Lung (tissue), 12 donors: Measurements from ENCODE around the gene VWA5B1. TPM values are rescaled to one million over a fixed set of nuclear protein-coding genes. Genes with fewer than 3 reads are reported as not detected.

Experiments
- ATAC-seq: fragments of 200-7000 bp; cut with Tn5 transposase; one replicate; pipeline ENCODE4 v1.9.1; 2020; ENCODE audit warnings: moderate number of reproducible peaks; ENCODE audit not compliant: insufficient read depth, low FRiP score
- DNase-seq, 3 donors: peaks; one replicate each; pipeline ENCODE4 v3.0.0-alpha.2; 2013 to 2017
- H3K27ac ChIP-seq, 2 donors: one replicate each; pipeline ENCODE4 v1.5.1; 2013; ENCODE audit warnings: mild to moderate bottlenecking in 2 of 2, moderate library complexity in 2 of 2, control low read depth in 1 of 2, inconsistent platforms in 1 of 2, low read depth in 1 of 2, low read length in 1 of 2
- H3K27me3 ChIP-seq, 3 donors: one replicate each; pipeline ENCODE4 v1.5.1; 2013; ENCODE audit warnings: low read length in 2 of 3; ENCODE audit not compliant: control insufficient read depth in 3 of 3, insufficient read depth in 3 of 3
- H3K36me3 ChIP-seq, 4 donors: one replicate each; pipeline ENCODE4 v1.5.1; 2013; ENCODE audit warnings: low read length in 4 of 4, mild to moderate bottlenecking in 1 of 4, moderate library complexity in 1 of 4; ENCODE audit not compliant: control insufficient read depth in 4 of 4, insufficient read depth in 4 of 4
- H3K4me1 ChIP-seq, 5 donors: one replicate each; pipeline ENCODE4 v1.5.1; 2013; ENCODE audit warnings: low read length in 5 of 5, mild to moderate bottlenecking in 2 of 5, moderate library complexity in 1 of 5; ENCODE audit not compliant: control insufficient read depth in 5 of 5, insufficient read depth in 5 of 5
- H3K4me3 ChIP-seq: one replicate; pipeline ENCODE4 v1.5.1; 2013; ENCODE audit warnings: mild to moderate bottlenecking, control low read depth, moderate library complexity
- H3K9ac ChIP-seq, 2 donors: one replicate each; pipeline ENCODE4 v1.5.1; 2013; ENCODE audit warnings: low read length in 2 of 2, control low read depth in 1 of 2; ENCODE audit not compliant: insufficient read depth in 1 of 2
- H3K9me3 ChIP-seq, 4 donors: one replicate each; pipeline ENCODE4 v1.5.1; 2013; ENCODE audit warnings: low read length in 3 of 4, mild to moderate bottlenecking in 1 of 4, moderate library complexity in 1 of 4; ENCODE audit not compliant: control insufficient read depth in 4 of 4, insufficient read depth in 3 of 4
- CTCF ChIP-seq: IDR thresholded peaks from 2 replicates; pipeline ENCODE4 v1.5.1; 2012; ENCODE audit warnings: mild to moderate bottlenecking; ENCODE audit errors: control extremely low read depth, extremely low read depth
- WGBS, 2 donors: extraction: QIAGEN DNeasy Blood & Tissue Kit; methylation state at CpG; one replicate each; pipeline ENCODE4 v1.1.7; 2013; 5-methylcytosine and 5-hydroxymethylcytosine counted together
- polyA plus RNA-seq, 2 donors: library from polyadenylated mRNA; stranded (reverse); fragments of 200-250 nt; gene quantifications; one replicate each; pipeline ENCODE4 v1.2.1, GENCODE V29; 2013
- total RNA-seq, 2 donors: library from RNA; depleted of rRNA in 1 of 2; stranded (reverse); fragments of >200 nt in 1 of 2; gene quantifications; one replicate each; pipeline ENCODE4 v1.2.1, GENCODE V29; 2014 to 2021
- donor health status: control.
- donor health status: control.
- donor health status: Bipolar disorder and iron deficiency.
- donor health status: healthy.
- donor health status: DM: yes; HTN: yes; CAD: no.

Gene VWA5B1
- total and polyA plus RNA-seq, 4 donors: 0.02 to 0.40 (median 0.26) TPM

GRCh38 chr1:20355828-20356735 is 65.4 kb downstream of the VWA5B1 start:
- no peaks in the 10 kb centered on the region for H3K36me3 ChIP-seq
- no peaks in the 10 kb centered on the region for H3K9me3 ChIP-seq
- no peak for DNase-seq
- H3K4me3 ChIP-seq: no peak overlapping the region
- H3K27me3 ChIP-seq: peaks cover 0 to 7% (median 3%) of the 10 kb centered on the region in 3 donors
- 76 to 77% methylated on average over 9 of the region's 9 CpGs for WGBS, 2 donors
- TF ChIP-seq CTCF: no peak
- ATAC-seq: no peak
- H3K4me1 ChIP-seq: peaks cover 0 to 49% (median 18%) of the 10 kb centered on the region in 5 donors
- H3K27ac ChIP-seq: no peak overlapping the region
- H3K9ac ChIP-seq: no peak overlapping the region

GRCh38 chr1:20356850-20357459 is 66.3 kb downstream of the VWA5B1 start:
- 74 to 84% methylated on average over 8 of the region's 8 CpGs for WGBS, 2 donors
- H3K9ac ChIP-seq: no peak overlapping the region
- H3K4me1 ChIP-seq: peaks cover 0 to 57% (median 18%) of the 10 kb centered on the region in 5 donors
- DNase-seq (no peak), ATAC-seq (no peak)
- H3K36me3 ChIP-seq: no peaks in the 10 kb centered on the region
- no peak for TF ChIP-seq CTCF
- H3K9me3 ChIP-seq: no peaks in the 10 kb centered on the region
- H3K27ac ChIP-seq: no peak overlapping the region
- peaks cover 0 to 7% (median 3%) of the 10 kb centered on the region in 3 donors for H3K27me3 ChIP-seq
- H3K4me3 ChIP-seq: no peak overlapping the region

- peaks cover 0 to 8% (median 7%) of the 10 kb centered on the region in 3 donors for H3K27me3 ChIP-seq
- H3K9ac ChIP-seq: no peak overlapping the region
- no peak for ATAC-seq
- TF ChIP-seq CTCF: no peak
- H3K4me3 ChIP-seq: no peak overlapping the region
- DNase-seq: no peak
- H3K4me1 ChIP-seq: peaks cover 0 to 57% (median 18%) of the 10 kb centered on the region in 5 donors
- H3K9me3 ChIP-seq: no peaks in the 10 kb centered on the region
- H3K27ac ChIP-seq: peak overlapping the region in 1 of 2 donors; percentile 57
- 84 to 89% methylated on average over 8 of the region's 8 CpGs for WGBS, 2 donors
- no peaks in the 10 kb centered on the region for H3K36me3 ChIP-seq
These were observed 67.1 kb downstream of the VWA5B1 start for GRCh38 chr1:20357796-20358195.
